Panc1 (cell line): ENCODE results near the gene CDK13. TPM values are rescaled to one million over a fixed set of nuclear protein-coding genes. Genes with fewer than 3 reads are reported as not detected.

Source experiments
- ATAC-seq: fragments of 200-7000 bp; cut with Tn5 transposase; 2 replicates; pipeline ENCODE4 v1.9.1; 2020; ENCODE audit warnings: mild to moderate bottlenecking, moderate library complexity
- BruUV-seq: library from RNA; stranded (reverse); fragments of 400-500 nt; replicated peaks from 2 replicates; lab custom pipeline; 2021; lab: Mats Ljungman, UMichigan
- CTCF ChIA-PET: fragments of 300-600 bp; sonication (Branson Sonifier 250); formaldehyde crosslinking; loops from one replicate; lab custom pipeline; 2022; ENCODE audit warnings: antibody characterized with exemption; lab: Charles Lee
- POLR2A ChIA-PET: fragments of 300-600 bp; sonication (Branson Sonifier 250); formaldehyde crosslinking; loops from one replicate; lab custom pipeline; 2022; ENCODE audit warnings: antibody characterized with exemption; lab: Charles Lee
- DNase-seq: peaks from one replicate; pipeline ENCODE4 v3.0.0-alpha.2; 2010; ENCODE audit warnings: low read depth, low spot score
- H3K27ac ChIP-seq: 2 replicates; pipeline ENCODE4 v1.5.1; 2011; ENCODE audit warnings: mild to moderate bottlenecking, low read length, inconsistent platforms
- H3K27me3 ChIP-seq: fragments of 200-500 bp; sonication (Bioruptor generic); 2 replicates; pipeline ENCODE4 v1.6.0; 2014; ENCODE audit warnings: low read length, inconsistent platforms; ENCODE audit not compliant: control insufficient read depth, insufficient read depth
- H3K36me3 ChIP-seq: fragments of 200-500 bp; sonication (Bioruptor generic); 2 replicates; pipeline ENCODE4 v1.5.1; 2014; ENCODE audit warnings: inconsistent platforms, mild to moderate bottlenecking, low read length, moderate library complexity; ENCODE audit not compliant: control insufficient read depth, insufficient read depth
- H3K4me1 ChIP-seq: 2 replicates; pipeline ENCODE4 v1.5.1; 2011; ENCODE audit warnings: inconsistent platforms, mild to moderate bottlenecking, low read length, moderate library complexity; ENCODE audit not compliant: control insufficient read depth, insufficient read depth
- H3K4me3 ChIP-seq, 2 experiments: 2 replicates each; pipeline ENCODE4 v1.5.1; 2011 to 2012; ENCODE audit warnings: low read depth in 2 of 2, low read length in 2 of 2, mild to moderate bottlenecking in 2 of 2, inconsistent platforms in 1 of 2, moderate library complexity in 1 of 2
- H3K9me3 ChIP-seq: fragments of 200-500 bp; sonication (Bioruptor generic); 2 replicates; pipeline ENCODE4 v1.5.1; 2014; ENCODE audit warnings: low read depth, mild to moderate bottlenecking, inconsistent platforms, low read length, moderate library complexity; ENCODE audit not compliant: control insufficient read depth, insufficient read depth
- CTCF ChIP-seq: fragments of 450-650 bp; IDR thresholded peaks from 2 replicates; pipeline ENCODE4 v1.5.1; 2017; ENCODE audit warnings: mild to moderate bottlenecking
- POLR2AphosphoS5 ChIP-seq: IDR thresholded peaks from 2 replicates; pipeline ENCODE4 v1.6.1; 2012; ENCODE audit warnings: mild to moderate bottlenecking, low read depth, low read length, moderate library complexity
- REST ChIP-seq, 2 experiments: IDR thresholded peaks; 2 replicates each; pipeline ENCODE4 v1.6.1; 2011 to 2012; ENCODE audit warnings: low read depth in 2 of 2, control low read depth in 1 of 2, low read length in 1 of 2, mild to moderate bottlenecking in 1 of 2, moderate library complexity in 1 of 2; ENCODE audit not compliant: insufficient read depth in 1 of 2
- SIN3A ChIP-seq: IDR thresholded peaks from 2 replicates; pipeline ENCODE4 v1.6.1; 2012; ENCODE audit warnings: low read depth, mild to moderate bottlenecking, low read length, moderate library complexity, borderline replicate concordance; ENCODE audit not compliant: insufficient read depth
- TCF7L2 ChIP-seq: IDR thresholded peaks from 2 replicates; pipeline ENCODE4 v1.6.1; 2011; ENCODE audit warnings: mild to moderate bottlenecking, low read depth, low read length, inconsistent platforms
- in situ Hi-C: cut with HindIII; loops from 2 replicates; pipeline ENCODE4 v1.10.0; 2016; ENCODE audit warnings: low sequenced_read_pairs, low pct_unique_long_range_greater_than_20kb
- intact Hi-C: fragments of 100-400 bp; cut with micrococcal nuclease; formaldehyde crosslinking; loops from one replicate; pipeline ENCODE4 v1.10.0; 2022; ENCODE audit not compliant: unreplicated experiment
- total RNA-seq: library from RNA; stranded (reverse); gene quantifications from one replicate; pipeline ENCODE4 v1.2.1, GENCODE V29; 2021; ENCODE audit not compliant: unreplicated experiment

CDK13 gene
- total RNA-seq, 1 experiment from 2014 or later = 52.0 TPM

GRCh38 chr7:39952803-39953202, 2.7 kb downstream of the CDK13 start:
- CTCF ChIA-PET = interaction anchor here (0.6 kb wide), 1 partner anchor 59 kb away, joined by 3 read pairs; no protein-coding TSS in a partner anchor
- DNase-seq = no peak
- TF ChIP-seq POLR2AphosphoS5 (no peak), CTCF (no peak), SIN3A (no peak), TCF7L2 (no peak), REST (IDR thresholded peaks at IDR 0.05; ENCODE audit: insufficient read depth in 1 of 2, low read depth in 2 of 2, low read length in 1 of 2) (no peak)
- POLR2A ChIA-PET = no interaction called here
- no peak for ATAC-seq
- Histone ChIP-seq H3K9me3 (no peaks in the 10 kb centered on the region), H3K27me3 (no peaks in the 10 kb centered on the region), H3K36me3 (peaks cover 3% of the 10 kb centered on the region), H3K27ac (peak overlapping the region; percentile 87; the same call in 1 of the 2 replicates), H3K4me1 (peaks cover 22% of the 10 kb centered on the region), H3K4me3 (peak overlapping the region; percentile 73 to 97; a peak in 3 of 4 replicates)
- BruUV-seq = TSS peak; percentile 56
- in situ Hi-C loops (no loop called here), intact Hi-C loops (loop anchor here (5.0 kb wide), 1 partner anchor 99 kb away; no protein-coding TSS in a partner anchor)

GRCh38 chr7:39954694-39955093, 4.6 kb downstream of the CDK13 start:
- Histone ChIP-seq H3K4me3 (no peak overlapping the region), H3K27me3 (no peaks in the 10 kb centered on the region), H3K27ac (no peak overlapping the region), H3K9me3 (no peaks in the 10 kb centered on the region), H3K36me3 (peaks cover 3% of the 10 kb centered on the region), H3K4me1 (peaks cover 20% of the 10 kb centered on the region; the same call in 1 of the 2 replicates)
- ATAC-seq (no peak), DNase-seq (no peak)
- ChIA-PET POLR2A (no interaction called here), CTCF (no interaction called here)
- intact Hi-C loops (loop anchor here (5.0 kb wide), 1 partner anchor 98 kb away; no protein-coding TSS in a partner anchor), in situ Hi-C loops (no loop called here)
- BruUV-seq = no TSS peak
- no peak for TF ChIP-seq REST (IDR thresholded peaks at IDR 0.05; ENCODE audit: insufficient read depth in 1 of 2, low read depth in 2 of 2, low read length in 1 of 2)
- TF ChIP-seq TCF7L2 = no peak
- no peak for TF ChIP-seq SIN3A
- no peak for TF ChIP-seq POLR2AphosphoS5
- no peak for TF ChIP-seq CTCF
